HG03025 (cell line): Measurements from ENCODE around the gene PRCC.

Experiments used
- ATAC-seq: cut with Tn5 transposase; IDR thresholded peaks from one replicate; pipeline ENCODE4 v1.9.1; 2021; ENCODE audit warnings: mild to moderate bottlenecking, moderate library complexity; ENCODE audit not compliant: unreplicated experiment, low FRiP score

PRCC gene

GRCh38 chr1:156811168-156811567 is 43.8 kb downstream of the PRCC start:
- no peak for ATAC-seq

- ATAC-seq, result no peak
Observed at GRCh38 chr1:156812293-156812990, 45.1 kb downstream of the PRCC start.

- ATAC-seq, result no peak
Observed at GRCh38 chr1:156813298-156813697, 46.0 kb downstream of the PRCC start.

- ATAC-seq, result no peak
Observed at GRCh38 chr1:156813750-156814570, 46.6 kb downstream of the PRCC start.

- no peak for ATAC-seq
Observed at GRCh38 chr1:156814571-156815260, 47.4 kb downstream of the PRCC start.

GRCh38 chr1:156815307-156815826 is 48.0 kb downstream of the PRCC start:
- no peak for ATAC-seq

- no peak for ATAC-seq
Observed at GRCh38 chr1:156815961-156816422, 48.7 kb downstream of the PRCC start.

- no peak for ATAC-seq
Observed at GRCh38 chr1:156816561-156817328, 49.4 kb downstream of the PRCC start, which contains the start of gene SH2D2A. Gene SH2D2A (minus strand): TSS chr1:156816848. CDS start chr1:156816708, 140 bp downstream.

- no peak for ATAC-seq
Observed at GRCh38 chr1:156821801-156822200, 54.5 kb downstream of the PRCC start.

GRCh38 chr1:156822680-156823079 is 55.3 kb downstream of the PRCC start:
- ATAC-seq, result no peak

GRCh38 chr1:156823210-156823790 is 56.0 kb downstream of the PRCC start:
- no peak for ATAC-seq

GRCh38 chr1:156826630-156827029 is 59.3 kb downstream of the PRCC start:
- no peak for ATAC-seq

GRCh38 chr1:156828400-156829124 is 61.2 kb downstream of the PRCC start:
- no peak for ATAC-seq

- no peak for ATAC-seq
Observed at GRCh38 chr1:156832434-156832833, 65.1 kb downstream of the PRCC start.

- no peak for ATAC-seq
Observed at GRCh38 chr1:156833603-156834002, 66.3 kb downstream of the PRCC start.

- no peak for ATAC-seq
Observed at GRCh38 chr1:156834322-156834721, 67.0 kb downstream of the PRCC start.

GRCh38 chr1:156836041-156836654 is 68.8 kb downstream of the PRCC start:
- ATAC-seq, result no peak

GRCh38 chr1:156836892-156837291 is 69.6 kb downstream of the PRCC start:
- no peak for ATAC-seq

- ATAC-seq, result no peak
Observed at GRCh38 chr1:156838972-156839371, 71.6 kb downstream of the PRCC start.
